GM21381 (cell line): ENCODE data around the gene WDR36.

Experiments used
- ATAC-seq: cut with Tn5 transposase; IDR thresholded peaks from one replicate; pipeline ENCODE4 v1.9.1; 2021; ENCODE audit warnings: mild to moderate bottlenecking, moderate library complexity; ENCODE audit not compliant: unreplicated experiment

Gene WDR36

GRCh38 chr5:111092062-111092853 is at the start of gene WDR36:
TSS of gene WDR36 (plus strand) at chr5:111092348. CDS start at chr5:111092457, 109 bp downstream.
- peak; percentile 92 for ATAC-seq

- no peak for ATAC-seq
Observed at GRCh38 chr5:111043712-111044506, 48.2 kb upstream of the WDR36 start.

GRCh38 chr5:111058064-111058463 is 34.1 kb upstream of the WDR36 start:
- ATAC-seq: no peak

DNA sequence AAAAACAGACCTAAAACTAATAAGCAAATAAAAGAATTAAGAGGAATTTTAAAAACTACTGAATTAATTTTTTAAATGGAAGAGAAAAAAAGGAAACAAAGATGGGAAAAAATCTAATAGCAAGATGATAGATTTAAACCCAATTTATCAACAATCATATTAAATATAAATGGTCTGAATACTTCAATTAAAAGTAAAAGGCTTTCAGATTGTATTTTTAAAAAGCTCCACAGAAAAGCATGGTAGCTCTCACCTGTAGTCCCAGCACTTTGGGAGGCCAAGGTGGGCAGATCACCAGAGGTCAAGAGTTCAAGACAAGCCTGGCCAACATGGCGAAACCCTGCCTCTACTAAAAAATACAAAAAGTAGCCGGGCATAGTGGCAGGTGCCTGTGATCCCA is 32.0 kb upstream of the WDR36 start:
- no peak for ATAC-seq

- ATAC-seq: no peak
Observed at GRCh38 chr5:111061618-111062017, 30.5 kb upstream of the WDR36 start.

GRCh38 chr5:111063709-111064322 is 28.3 kb upstream of the WDR36 start:
- peak; percentile 63 for ATAC-seq

DNA sequence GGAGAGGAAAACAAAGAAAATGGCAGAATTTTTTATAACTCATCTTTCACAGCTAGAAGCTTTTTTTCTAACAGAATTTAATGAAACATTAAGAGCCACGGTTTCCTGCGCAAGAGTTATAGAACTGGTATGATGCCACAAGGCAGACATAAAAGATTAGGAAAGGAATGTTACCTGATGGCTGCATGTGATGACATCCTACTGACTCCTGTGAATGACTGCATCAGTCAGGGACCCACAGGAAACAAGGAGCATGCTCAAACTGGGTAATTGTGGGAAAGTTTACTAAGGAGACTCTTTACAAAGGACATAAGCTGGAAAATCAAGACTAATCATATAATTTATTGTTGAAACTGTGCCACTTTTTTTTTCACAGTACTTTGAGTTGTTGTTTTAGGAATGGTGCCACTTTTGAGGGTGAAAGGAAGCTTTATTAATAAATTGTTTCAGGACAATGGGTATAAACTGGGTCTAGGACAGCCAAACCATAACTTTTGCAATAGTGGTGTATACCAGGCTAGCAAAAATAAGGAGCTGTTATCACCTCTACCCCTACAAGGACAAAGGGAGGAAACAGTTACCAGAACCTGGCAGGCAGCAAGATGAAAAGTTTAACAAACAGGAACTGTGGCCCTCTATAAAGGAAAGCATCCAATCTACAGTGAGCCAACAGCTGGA is 25.7 kb upstream of the WDR36 start:
- no peak for ATAC-seq

- ATAC-seq: no peak
Observed at GRCh38 chr5:111068213-111068612, 23.9 kb upstream of the WDR36 start.

DNA sequence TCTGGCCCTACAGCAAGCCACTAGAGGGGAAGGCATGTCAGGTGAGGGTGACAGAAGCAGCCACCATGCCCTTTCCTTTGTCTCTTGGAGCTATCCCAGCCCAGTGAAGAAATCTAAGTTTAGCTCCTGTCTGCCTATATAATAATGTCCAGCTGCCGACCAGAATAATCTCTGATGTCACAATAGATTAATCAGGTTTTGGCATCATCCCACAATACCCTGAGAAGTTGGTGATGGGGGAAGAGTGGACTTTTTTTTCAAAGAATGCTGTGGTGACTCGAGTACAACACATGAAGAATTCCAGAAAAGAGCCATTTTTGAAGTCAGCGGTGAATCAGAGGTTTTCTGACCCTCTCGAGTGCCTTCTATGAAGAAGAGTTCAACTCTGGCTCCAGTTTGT is 22.3 kb upstream of the WDR36 start:
- no peak for ATAC-seq

DNA sequence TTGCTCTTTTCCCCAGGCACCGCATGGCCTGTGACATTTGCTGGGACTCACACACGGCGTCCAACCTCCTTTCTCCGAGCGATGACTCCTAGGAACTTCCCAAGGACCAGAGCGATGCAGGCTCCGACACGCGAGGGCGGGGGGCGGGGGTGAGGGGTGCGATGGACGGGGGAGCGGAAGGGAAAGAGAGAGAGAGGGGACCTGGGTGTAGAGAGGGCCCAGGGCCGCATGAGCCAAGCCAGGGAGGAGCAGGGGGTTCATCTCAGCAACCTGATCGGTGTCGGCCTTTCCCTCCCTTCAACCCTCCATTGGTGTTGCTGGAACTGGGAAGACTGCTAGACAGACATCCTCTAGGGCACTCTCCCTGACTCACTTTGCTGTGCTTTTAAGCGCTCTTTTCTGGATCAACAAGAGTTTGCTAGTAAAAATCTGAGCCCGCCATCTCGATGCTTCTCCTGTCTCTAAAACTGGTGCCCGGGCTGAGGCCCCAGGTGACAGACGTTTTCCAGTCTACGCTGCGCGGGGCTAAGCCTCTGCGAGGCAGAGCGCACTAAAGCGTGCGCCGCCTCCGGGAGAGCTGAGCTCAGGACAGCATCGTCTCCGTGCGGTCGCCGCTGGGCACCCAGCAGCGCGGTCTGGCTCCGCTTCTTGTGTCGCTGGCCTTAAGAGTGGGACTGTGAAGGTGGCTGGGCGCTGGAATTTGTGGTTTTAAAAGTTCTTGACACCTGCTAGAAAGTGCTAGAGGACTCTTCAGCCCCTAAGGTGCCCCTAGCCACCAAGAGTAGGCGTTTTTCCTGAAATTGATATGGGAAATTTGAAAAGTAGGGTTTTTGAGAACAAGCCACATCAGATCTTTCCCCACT is 21.6 kb upstream of the WDR36 start:
- ATAC-seq: no peak

- no peak for ATAC-seq
Observed at GRCh38 chr5:111071413-111071812, 20.7 kb upstream of the WDR36 start, which contains the start of gene TSLP. TSS of gene TSLP (plus strand) at chr5:111071713. CDS start at chr5:111071891, 178 bp downstream.

GRCh38 chr5:111072949-111073682 is 19.0 kb upstream of the WDR36 start:
- peak; percentile 79 for ATAC-seq

- ATAC-seq: no peak
Observed at GRCh38 chr5:111074244-111074643, 17.9 kb upstream of the WDR36 start.

- ATAC-seq: no peak
Observed at GRCh38 chr5:111075520-111075919, 16.6 kb upstream of the WDR36 start.

- no peak for ATAC-seq
Observed at GRCh38 chr5:111076091-111076490, 16.1 kb upstream of the WDR36 start.

GRCh38 chr5:111077678-111078077 is 14.5 kb upstream of the WDR36 start:
- no peak for ATAC-seq

DNA sequence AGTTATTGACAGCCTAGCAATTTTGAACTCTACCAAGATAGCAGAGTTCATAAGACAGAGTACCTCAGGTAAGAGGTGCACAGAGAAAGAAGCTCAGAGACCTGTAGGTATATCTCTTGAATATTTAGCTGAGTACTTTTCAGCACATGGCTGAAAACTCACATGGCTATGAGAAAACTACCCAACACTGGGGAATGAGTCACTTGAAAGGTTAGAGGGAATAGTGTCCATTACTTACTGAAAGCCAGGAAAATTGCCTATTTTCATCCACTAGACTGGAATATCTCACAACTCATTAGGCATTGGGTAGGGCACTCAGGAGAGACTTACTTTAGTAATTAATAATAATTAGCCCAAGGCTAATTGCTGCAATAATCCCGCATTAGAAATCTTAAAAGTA is 12.3 kb upstream of the WDR36 start:
- ATAC-seq: no peak

GRCh38 chr5:111083323-111083722 is 8.8 kb upstream of the WDR36 start:
- ATAC-seq: no peak

- no peak for ATAC-seq
Observed at GRCh38 chr5:111095982-111096381, 3.8 kb downstream of the WDR36 start.
